GM12878 (cell line): ENCODE data around the gene ZSCAN18.

ENCODE experiments used
- ETV6 ChIP-seq, 2 experiments: fragments of 450-650 bp in 1 of 2; IDR thresholded peaks in 1 of 2; conservative IDR thresholded peaks in 1 of 2; 2 replicates each; pipeline ENCODE4 v1.6.1; 2014; ENCODE audit warnings: antibody characterized with exemption in 1 of 2, borderline replicate concordance in 1 of 2, low read depth in 1 of 2, mild to moderate bottlenecking in 1 of 2, moderate library complexity in 1 of 2
- FOS ChIP-seq: IDR thresholded peaks from 3 replicates; pipeline ENCODE4 v1.6.1; 2011; ENCODE audit warnings: borderline replicate concordance; ENCODE audit not compliant: insufficient read length; ENCODE audit errors: extremely low read depth
- POLR2A ChIP-seq: IDR thresholded peaks from 2 replicates; pipeline ENCODE4 v1.6.1; 2011; ENCODE audit warnings: low read depth, mild to moderate bottlenecking, low read length
- RAD21 ChIP-seq: IDR thresholded peaks from 2 replicates; pipeline ENCODE4 v1.6.1; 2011; ENCODE audit warnings: mild to moderate bottlenecking, low read depth, low read length, moderate library complexity; ENCODE audit not compliant: insufficient read depth
- SRF ChIP-seq, 2 experiments: IDR thresholded peaks; 2 replicates each; pipeline ENCODE4 v1.6.1; 2011; ENCODE audit warnings: low read depth in 2 of 2, low read length in 2 of 2, mild to moderate bottlenecking in 1 of 2, moderate library complexity in 1 of 2
- STAT3 ChIP-seq: IDR thresholded peaks from 2 replicates; pipeline ENCODE4 v1.6.1; 2011; ENCODE audit warnings: low read depth, low read length, improper control_type of control experiment
- TAF1 ChIP-seq: IDR thresholded peaks from 2 replicates; pipeline ENCODE4 v1.6.1; 2011; ENCODE audit warnings: mild to moderate bottlenecking, low read depth, low read length, borderline replicate concordance
- ZNF24 ChIP-seq: fragments of 450-650 bp; IDR thresholded peaks from 2 replicates; pipeline ENCODE4 v1.6.1; 2017; ENCODE audit warnings: antibody characterized with exemption, mild to moderate bottlenecking
- TF ChIP-seq, protein P1 (sequence below): IDR thresholded peaks from 2 replicates; pipeline ENCODE4 v1.6.1; 2011; ENCODE audit warnings: low read depth, mild to moderate bottlenecking, low read length, moderate library complexity, borderline replicate concordance; ENCODE audit errors: extremely low read depth
- TF ChIP-seq, protein P2 (sequence below): fragments of 150-350 bp; IDR thresholded peaks from 2 replicates; pipeline ENCODE4 v1.6.1; 2016; ENCODE audit warnings: low read depth, low read length

DNA sequence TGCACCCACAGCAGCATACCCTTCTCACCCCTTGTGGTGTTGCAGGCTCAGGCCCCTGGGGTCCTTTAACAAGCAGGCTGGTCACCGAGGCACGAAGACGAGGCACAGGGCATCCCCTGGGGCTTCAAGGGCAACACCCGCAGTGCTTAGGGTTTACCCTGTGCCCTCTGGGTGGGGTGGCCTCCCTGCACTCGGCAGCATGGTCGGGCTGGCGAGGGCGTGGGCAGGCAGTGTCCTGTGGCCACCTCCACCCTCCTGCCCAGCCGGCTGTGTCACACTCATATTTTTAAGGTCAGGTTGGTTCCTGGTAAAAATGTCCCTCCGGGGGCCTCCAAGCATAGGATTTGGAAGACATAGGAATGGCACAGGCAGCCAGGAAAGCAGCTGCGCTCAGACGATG lies 50.4 kb downstream of the ZSCAN18 start:
- TF ChIP-seq TAF1, result no peak
- TF ChIP-seq STAT3, result no peak
- no peak for TF ChIP-seq ETV6 (conservative IDR thresholded peaks at IDR 0.05 in 1 of 2, IDR thresholded peaks at IDR 0.05 in 1 of 2; ENCODE audit: borderline replicate concordance in 1 of 2, low read depth in 1 of 2)
- TF ChIP-seq, protein P1, sequence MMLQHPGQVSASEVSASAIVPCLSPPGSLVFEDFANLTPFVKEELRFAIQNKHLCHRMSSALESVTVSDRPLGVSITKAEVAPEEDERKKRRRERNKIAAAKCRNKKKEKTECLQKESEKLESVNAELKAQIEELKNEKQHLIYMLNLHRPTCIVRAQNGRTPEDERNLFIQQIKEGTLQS, result no peak
- TF ChIP-seq SRF (IDR thresholded peaks at IDR 0.05; ENCODE audit: low read depth in 2 of 2, low read length in 2 of 2), result no peak
- TF ChIP-seq RAD21, result no peak
- TF ChIP-seq ZNF24, result no peak
- no peak for TF ChIP-seq POLR2A
- no peak for TF ChIP-seq FOS
- TF ChIP-seq, protein P2, sequence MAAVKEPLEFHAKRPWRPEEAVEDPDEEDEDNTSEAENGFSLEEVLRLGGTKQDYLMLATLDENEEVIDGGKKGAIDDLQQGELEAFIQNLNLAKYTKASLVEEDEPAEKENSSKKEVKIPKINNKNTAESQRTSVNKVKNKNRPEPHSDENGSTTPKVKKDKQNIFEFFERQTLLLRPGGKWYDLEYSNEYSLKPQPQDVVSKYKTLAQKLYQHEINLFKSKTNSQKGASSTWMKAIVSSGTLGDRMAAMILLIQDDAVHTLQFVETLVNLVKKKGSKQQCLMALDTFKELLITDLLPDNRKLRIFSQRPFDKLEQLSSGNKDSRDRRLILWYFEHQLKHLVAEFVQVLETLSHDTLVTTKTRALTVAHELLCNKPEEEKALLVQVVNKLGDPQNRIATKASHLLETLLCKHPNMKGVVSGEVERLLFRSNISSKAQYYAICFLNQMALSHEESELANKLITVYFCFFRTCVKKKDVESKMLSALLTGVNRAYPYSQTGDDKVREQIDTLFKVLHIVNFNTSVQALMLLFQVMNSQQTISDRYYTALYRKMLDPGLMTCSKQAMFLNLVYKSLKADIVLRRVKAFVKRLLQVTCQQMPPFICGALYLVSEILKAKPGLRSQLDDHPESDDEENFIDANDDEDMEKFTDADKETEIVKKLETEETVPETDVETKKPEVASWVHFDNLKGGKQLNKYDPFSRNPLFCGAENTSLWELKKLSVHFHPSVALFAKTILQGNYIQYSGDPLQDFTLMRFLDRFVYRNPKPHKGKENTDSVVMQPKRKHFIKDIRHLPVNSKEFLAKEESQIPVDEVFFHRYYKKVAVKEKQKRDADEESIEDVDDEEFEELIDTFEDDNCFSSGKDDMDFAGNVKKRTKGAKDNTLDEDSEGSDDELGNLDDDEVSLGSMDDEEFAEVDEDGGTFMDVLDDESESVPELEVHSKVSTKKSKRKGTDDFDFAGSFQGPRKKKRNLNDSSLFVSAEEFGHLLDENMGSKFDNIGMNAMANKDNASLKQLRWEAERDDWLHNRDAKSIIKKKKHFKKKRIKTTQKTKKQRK, result no peak
